ENCODE results near the gene MRPL14.

MRPL14 gene

GRCh38 chr6:44138717-44139350 lies 11.6 kb upstream of the MRPL14 start:
- Histone ChIP-seq H3K4me1 (ENCODE audit: control insufficient read depth in 1 of 2, insufficient read depth in 2 of 2, low read length in 2 of 2) (peaks cover 0 to 3% of the 10 kb centered on the region in 2 donors), H3K9me3 (ENCODE audit: control insufficient read depth in 1 of 2, low read length in 2 of 2) (no peaks in the 10 kb centered on the region), H3K4me3 (ENCODE audit: low read depth in 1 of 2, low read length in 2 of 2) (no peak overlapping the region), H3K9ac (ENCODE audit: low read depth in 1 of 2, low read length in 2 of 2) (no peak overlapping the region), H3K27ac (ENCODE audit: low read depth, low read length) (no peak overlapping the region), H3K27me3 (ENCODE audit: control insufficient read depth in 1 of 2, insufficient read depth in 2 of 2, low read length in 2 of 2) (no peaks in the 10 kb centered on the region), H3K36me3 (ENCODE audit: control insufficient read depth in 1 of 2, insufficient read depth in 2 of 2, low read length in 2 of 2) (peaks cover 40 to 48% of the 10 kb centered on the region in 2 donors)

DNA sequence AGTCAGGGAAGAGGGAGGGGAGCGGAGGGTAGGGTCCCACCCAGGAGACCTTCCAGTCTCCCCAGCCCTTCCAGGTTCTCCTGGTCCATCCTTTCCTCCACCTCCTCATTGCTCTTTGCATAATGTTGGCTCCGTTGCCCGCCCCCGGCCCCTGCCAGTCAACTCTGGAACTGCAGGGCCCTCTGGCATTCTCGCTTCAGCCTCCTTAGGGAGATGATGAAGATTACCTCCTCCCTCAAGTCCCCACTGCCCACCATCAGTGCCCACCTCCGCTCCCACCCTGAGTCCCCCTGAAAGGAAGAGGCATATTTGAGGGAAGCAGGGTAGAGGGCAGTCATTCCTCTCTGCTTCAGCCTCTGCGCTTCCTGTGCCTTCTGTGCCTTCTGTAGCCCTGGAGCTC lies 8.6 kb upstream of the MRPL14 start:
- Histone ChIP-seq H3K9ac (ENCODE audit: low read depth in 1 of 2, low read length in 2 of 2) (no peak overlapping the region), H3K27ac (ENCODE audit: low read depth, low read length) (no peak overlapping the region), H3K4me3 (ENCODE audit: low read depth in 1 of 2, low read length in 2 of 2) (no peak overlapping the region), H3K9me3 (ENCODE audit: control insufficient read depth in 1 of 2, low read length in 2 of 2) (no peaks in the 10 kb centered on the region), H3K36me3 (ENCODE audit: control insufficient read depth in 1 of 2, insufficient read depth in 2 of 2, low read length in 2 of 2) (peaks cover 27 to 34% of the 10 kb centered on the region in 2 donors), H3K27me3 (ENCODE audit: control insufficient read depth in 1 of 2, insufficient read depth in 2 of 2, low read length in 2 of 2) (no peaks in the 10 kb centered on the region), H3K4me1 (ENCODE audit: control insufficient read depth in 1 of 2, insufficient read depth in 2 of 2, low read length in 2 of 2) (peaks cover 20 to 24% of the 10 kb centered on the region in 2 donors)

DNA sequence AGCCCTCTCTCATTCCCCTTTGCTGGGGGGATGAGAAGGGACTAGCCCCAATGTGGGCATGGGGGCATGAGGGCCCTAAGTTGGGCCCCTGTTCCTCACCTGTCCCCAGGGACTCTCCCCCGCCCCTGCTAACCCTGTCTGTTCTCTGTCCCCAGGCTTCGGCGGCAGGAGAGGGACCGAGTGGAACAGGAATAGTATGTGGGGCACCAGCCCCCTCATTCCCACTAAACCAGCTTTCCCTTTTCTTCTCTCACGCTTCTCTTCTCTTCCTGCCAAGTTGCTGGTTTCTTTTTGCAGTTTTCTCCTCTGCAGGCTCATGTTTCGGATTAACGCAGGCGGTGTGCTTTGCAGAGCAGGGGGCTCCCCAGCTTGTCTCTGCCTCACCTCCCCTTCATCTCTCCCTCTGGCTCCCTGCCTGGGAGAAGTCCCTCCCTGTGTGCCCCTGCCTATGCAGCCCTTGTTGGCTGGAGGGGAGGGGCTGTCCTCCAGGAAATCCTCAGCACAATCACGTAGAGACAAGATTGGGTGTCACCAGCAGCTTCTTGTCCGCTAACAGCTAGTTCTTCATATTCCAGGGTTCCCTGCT lies 8.0 kb upstream of the MRPL14 start:
- peaks cover 21 to 28% of the 10 kb centered on the region in 2 donors for H3K36me3 ChIP-seq (ENCODE audit: control insufficient read depth in 1 of 2, insufficient read depth in 2 of 2, low read length in 2 of 2)
- no peaks in the 10 kb centered on the region for H3K9me3 ChIP-seq (ENCODE audit: control insufficient read depth in 1 of 2, low read length in 2 of 2)
- H3K9ac ChIP-seq (ENCODE audit: low read depth in 1 of 2, low read length in 2 of 2), result no peak overlapping the region
- no peak overlapping the region for H3K4me3 ChIP-seq (ENCODE audit: low read depth in 1 of 2, low read length in 2 of 2)
- H3K4me1 ChIP-seq (ENCODE audit: control insufficient read depth in 1 of 2, insufficient read depth in 2 of 2, low read length in 2 of 2), result peaks cover 20 to 24% of the 10 kb centered on the region in 2 donors
- H3K27ac ChIP-seq (ENCODE audit: low read depth, low read length), result no peak overlapping the region
- no peaks in the 10 kb centered on the region for H3K27me3 ChIP-seq (ENCODE audit: control insufficient read depth in 1 of 2, insufficient read depth in 2 of 2, low read length in 2 of 2)

GRCh38 chr6:44133981-44134711 lies 6.9 kb upstream of the MRPL14 start:
- Histone ChIP-seq H3K9me3 (ENCODE audit: control insufficient read depth in 1 of 2, low read length in 2 of 2) (no peaks in the 10 kb centered on the region), H3K36me3 (ENCODE audit: control insufficient read depth in 1 of 2, insufficient read depth in 2 of 2, low read length in 2 of 2) (peaks cover 13 to 17% of the 10 kb centered on the region in 2 donors), H3K27me3 (ENCODE audit: control insufficient read depth in 1 of 2, insufficient read depth in 2 of 2, low read length in 2 of 2) (no peaks in the 10 kb centered on the region), H3K4me1 (ENCODE audit: control insufficient read depth in 1 of 2, insufficient read depth in 2 of 2, low read length in 2 of 2) (peaks cover 28 to 33% of the 10 kb centered on the region in 2 donors), H3K9ac (ENCODE audit: low read depth in 1 of 2, low read length in 2 of 2) (no peak overlapping the region), H3K4me3 (ENCODE audit: low read depth in 1 of 2, low read length in 2 of 2) (no peak overlapping the region), H3K27ac (ENCODE audit: low read depth, low read length) (no peak overlapping the region)

DNA sequence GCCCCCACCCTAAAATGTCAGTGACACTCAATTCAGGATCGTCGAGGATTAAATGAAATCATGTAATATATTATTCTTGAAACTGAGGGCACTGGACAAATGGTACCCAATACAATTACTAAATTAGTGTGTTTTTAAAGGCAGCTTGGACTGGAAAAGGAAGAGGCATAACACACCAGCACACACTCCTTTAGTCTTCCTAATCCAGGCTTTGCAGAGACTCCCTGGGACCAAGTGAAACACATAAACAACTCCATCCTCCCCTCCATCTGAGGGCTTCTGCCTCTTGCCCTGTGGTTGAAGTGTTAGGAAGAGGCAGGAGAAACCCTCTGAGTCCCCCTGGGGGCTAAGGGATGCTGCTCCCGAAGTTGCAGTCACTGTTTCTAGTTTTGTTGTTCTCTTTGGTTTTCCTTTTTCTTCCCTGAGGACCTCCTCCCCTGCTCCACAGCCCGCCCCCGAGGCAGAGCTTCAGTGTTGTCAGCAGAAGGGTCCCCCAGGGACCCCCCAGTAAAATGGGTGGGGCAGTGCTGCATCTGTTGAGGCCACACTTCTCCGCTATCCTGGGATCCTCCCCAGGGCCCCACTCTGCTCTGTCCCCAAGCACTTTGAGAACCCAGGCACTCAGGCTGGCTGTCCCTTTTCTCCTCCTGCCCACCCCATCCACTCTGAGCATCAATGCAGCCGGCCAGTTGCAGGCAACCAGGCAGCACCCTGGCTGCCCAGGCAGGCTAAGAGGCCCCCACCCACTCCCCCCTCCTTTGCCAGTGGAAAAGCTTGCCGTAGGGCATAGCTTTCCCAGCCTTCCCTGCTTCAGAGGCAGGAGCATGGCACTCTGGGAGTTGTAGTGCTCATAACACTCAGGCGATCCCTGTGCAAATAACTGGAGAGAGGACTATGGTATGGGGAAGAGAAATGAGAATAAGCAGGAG lies 6.0 kb upstream of the MRPL14 start:
- Histone ChIP-seq H3K36me3 (ENCODE audit: control insufficient read depth in 1 of 2, insufficient read depth in 2 of 2, low read length in 2 of 2) (peaks cover 13 to 14% of the 10 kb centered on the region in 2 donors), H3K9ac (ENCODE audit: low read depth in 1 of 2, low read length in 2 of 2) (peak overlapping the region in 1 of 2 donors; percentile 15), H3K9me3 (ENCODE audit: control insufficient read depth in 1 of 2, low read length in 2 of 2) (no peaks in the 10 kb centered on the region), H3K4me3 (ENCODE audit: low read depth in 1 of 2, low read length in 2 of 2) (peak overlapping the region in 1 of 2 donors; percentile 1), H3K27ac (ENCODE audit: low read depth, low read length) (no peak overlapping the region), H3K4me1 (ENCODE audit: control insufficient read depth in 1 of 2, insufficient read depth in 2 of 2, low read length in 2 of 2) (peaks cover 37 to 40% of the 10 kb centered on the region in 2 donors), H3K27me3 (ENCODE audit: control insufficient read depth in 1 of 2, insufficient read depth in 2 of 2, low read length in 2 of 2) (no peaks in the 10 kb centered on the region)

- Histone ChIP-seq H3K9ac (ENCODE audit: low read depth in 1 of 2, low read length in 2 of 2) (peak overlapping the region in 1 of 2 donors; percentile 15), H3K36me3 (ENCODE audit: control insufficient read depth in 1 of 2, insufficient read depth in 2 of 2, low read length in 2 of 2) (peaks cover 13 to 14% of the 10 kb centered on the region in 2 donors), H3K4me3 (ENCODE audit: low read depth in 1 of 2, low read length in 2 of 2) (peak overlapping the region in 1 of 2 donors; percentile 1), H3K4me1 (ENCODE audit: control insufficient read depth in 1 of 2, insufficient read depth in 2 of 2, low read length in 2 of 2) (peaks cover 38 to 40% of the 10 kb centered on the region in 2 donors), H3K27me3 (ENCODE audit: control insufficient read depth in 1 of 2, insufficient read depth in 2 of 2, low read length in 2 of 2) (no peaks in the 10 kb centered on the region), H3K9me3 (ENCODE audit: control insufficient read depth in 1 of 2, low read length in 2 of 2) (no peaks in the 10 kb centered on the region), H3K27ac (ENCODE audit: low read depth, low read length) (no peak overlapping the region)
Observed at GRCh38 chr6:44132476-44132875, 5.2 kb upstream of the MRPL14 start.

DNA sequence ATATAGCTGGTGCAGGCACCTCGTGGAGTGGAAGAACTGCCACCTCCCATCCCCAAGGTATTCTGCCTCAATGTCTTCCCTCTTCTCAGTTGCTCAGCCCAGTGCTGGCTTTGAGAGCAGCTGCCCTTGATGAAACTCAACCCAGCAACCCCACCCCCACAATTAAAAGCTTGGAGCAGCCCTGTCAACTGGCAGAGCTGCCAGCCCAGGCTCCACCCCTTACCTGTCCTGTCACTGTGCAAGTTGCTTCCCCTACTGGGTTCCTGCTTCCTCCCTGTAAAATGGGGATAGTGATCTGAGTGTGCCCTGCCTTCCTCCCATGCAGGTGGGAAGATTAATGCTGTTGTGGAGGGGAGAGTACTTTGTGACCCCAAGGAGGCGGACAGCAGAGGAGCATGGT lies 4.6 kb upstream of the MRPL14 start:
- no peak overlapping the region for H3K27ac ChIP-seq (ENCODE audit: low read depth, low read length)
- no peaks in the 10 kb centered on the region for H3K27me3 ChIP-seq (ENCODE audit: control insufficient read depth in 1 of 2, insufficient read depth in 2 of 2, low read length in 2 of 2)
- H3K36me3 ChIP-seq (ENCODE audit: control insufficient read depth in 1 of 2, insufficient read depth in 2 of 2, low read length in 2 of 2), result peaks cover 7 to 8% of the 10 kb centered on the region in 2 donors
- H3K4me1 ChIP-seq (ENCODE audit: control insufficient read depth in 1 of 2, insufficient read depth in 2 of 2, low read length in 2 of 2), result peaks cover 38 to 40% of the 10 kb centered on the region in 2 donors
- H3K4me3 ChIP-seq (ENCODE audit: low read depth in 1 of 2, low read length in 2 of 2), result no peak overlapping the region
- H3K9ac ChIP-seq (ENCODE audit: low read depth in 1 of 2, low read length in 2 of 2), result peak overlapping the region in 1 of 2 donors; percentile 18
- no peaks in the 10 kb centered on the region for H3K9me3 ChIP-seq (ENCODE audit: control insufficient read depth in 1 of 2, low read length in 2 of 2)

DNA sequence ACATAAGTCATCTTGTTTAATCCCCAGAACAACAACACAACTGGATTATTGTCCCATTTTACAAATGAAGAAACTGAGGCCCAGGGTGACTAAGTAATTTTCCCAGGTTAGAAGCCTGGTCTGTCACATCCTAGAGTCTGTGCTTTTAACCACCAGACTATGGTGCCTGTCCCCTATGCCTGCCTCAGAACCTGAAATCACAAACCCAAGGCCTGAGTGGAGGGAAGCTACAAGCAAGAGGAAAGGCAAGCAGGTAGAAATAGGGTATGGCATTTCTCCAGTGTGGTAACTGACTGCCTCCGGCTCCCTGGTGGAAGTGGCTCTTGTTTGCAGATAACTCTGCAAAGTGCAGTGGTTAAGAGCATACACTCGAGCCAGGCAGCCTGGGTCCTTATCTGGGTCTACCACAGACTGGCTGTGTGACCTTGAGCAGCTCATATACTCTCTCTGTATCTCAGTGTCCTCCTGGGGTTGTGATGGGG lies 2.6 kb upstream of the MRPL14 start:
- no peaks in the 10 kb centered on the region for H3K27me3 ChIP-seq (ENCODE audit: control insufficient read depth in 1 of 2, insufficient read depth in 2 of 2, low read length in 2 of 2)
- H3K4me3 ChIP-seq (ENCODE audit: low read depth in 1 of 2, low read length in 2 of 2), result no peak overlapping the region
- H3K36me3 ChIP-seq (ENCODE audit: control insufficient read depth in 1 of 2, insufficient read depth in 2 of 2, low read length in 2 of 2), result peaks cover 4 to 5% of the 10 kb centered on the region in 2 donors
- H3K27ac ChIP-seq (ENCODE audit: low read depth, low read length), result no peak overlapping the region
- H3K9ac ChIP-seq (ENCODE audit: low read depth in 1 of 2, low read length in 2 of 2), result no peak overlapping the region
- no peaks in the 10 kb centered on the region for H3K9me3 ChIP-seq (ENCODE audit: control insufficient read depth in 1 of 2, low read length in 2 of 2)
- peaks cover 56% of the 10 kb centered on the region in 2 donors for H3K4me1 ChIP-seq (ENCODE audit: control insufficient read depth in 1 of 2, insufficient read depth in 2 of 2, low read length in 2 of 2)

GRCh38 chr6:44128020-44128917 lies 1.0 kb upstream of the MRPL14 start:
- peak overlapping the region; percentile 3 for H3K27ac ChIP-seq (ENCODE audit: low read depth, low read length)

More at GRCh38 chr6:44128020-44128917, 1.0 kb upstream of the MRPL14 start:
- H3K27me3 ChIP-seq (ENCODE audit: control insufficient read depth in 1 of 2, insufficient read depth in 2 of 2, low read length in 2 of 2), result no peaks in the 10 kb centered on the region
- H3K9me3 ChIP-seq (ENCODE audit: control insufficient read depth in 1 of 2, low read length in 2 of 2), result no peaks in the 10 kb centered on the region
- peak overlapping the region; percentile 75 to 80 for H3K9ac ChIP-seq (ENCODE audit: low read depth in 1 of 2, low read length in 2 of 2)
- peak overlapping the region; percentile 74 to 76 for H3K4me3 ChIP-seq (ENCODE audit: low read depth in 1 of 2, low read length in 2 of 2)
- H3K4me1 ChIP-seq (ENCODE audit: control insufficient read depth in 1 of 2, insufficient read depth in 2 of 2, low read length in 2 of 2), result peaks cover 65 to 68% of the 10 kb centered on the region in 2 donors
- no peaks in the 10 kb centered on the region for H3K36me3 ChIP-seq (ENCODE audit: control insufficient read depth in 1 of 2, insufficient read depth in 2 of 2, low read length in 2 of 2)
